ENCODE measurements around the gene NSD1.

NSD1 gene

GRCh38 chr5:177264178-177264577, 130.6 kb downstream of the NSD1 start:
- TF ChIP-seq POLR2AphosphoS5 (IDR thresholded peaks at IDR 0.05; ENCODE audit: low read depth) (no peak), CTCF (IDR thresholded peaks at IDR 0.05; ENCODE audit: insufficient read depth, low read length) (no peak), REST (IDR thresholded peaks at IDR 0.05; ENCODE audit: insufficient replicate concordance, low read depth) (no peak), SPI1 (IDR thresholded peaks at IDR 0.05; ENCODE audit: borderline replicate concordance, low read depth) (no peak), GABPA (IDR thresholded peaks at IDR 0.05; ENCODE audit: low read depth) (no peak)

GRCh38 chr5:177265395-177265794, 131.8 kb downstream of the NSD1 start:
- H3K4me3 ChIP-seq (replicated peaks; ENCODE audit: insufficient read depth, low read length), result no peak overlapping the region
- H3K27me3 ChIP-seq (ENCODE audit: insufficient read depth, poor library complexity, severe bottlenecking), result no peaks in the 10 kb centered on the region
- DNase-seq (ENCODE audit: low read depth in 1 of 2, low spot score in 1 of 2), result no peak
- no peak overlapping the region for H3K27ac ChIP-seq (replicated peaks)
- no peak for TF ChIP-seq POLR2AphosphoS5 (IDR thresholded peaks at IDR 0.05; ENCODE audit: low read depth)
- no peak for TF ChIP-seq REST (IDR thresholded peaks at IDR 0.05; ENCODE audit: insufficient replicate concordance, low read depth)
- no peak for TF ChIP-seq CTCF (IDR thresholded peaks at IDR 0.05; ENCODE audit: insufficient read depth, low read length)
- no peak for TF ChIP-seq GABPA (IDR thresholded peaks at IDR 0.05; ENCODE audit: low read depth)
- no peak for TF ChIP-seq SPI1 (IDR thresholded peaks at IDR 0.05; ENCODE audit: borderline replicate concordance, low read depth)

More at GRCh38 chr5:177264178-177264577, 130.6 kb downstream of the NSD1 start:
- no peak overlapping the region for H3K27ac ChIP-seq (replicated peaks)
- H3K27me3 ChIP-seq (ENCODE audit: insufficient read depth, poor library complexity, severe bottlenecking), result no peaks in the 10 kb centered on the region
- DNase-seq (ENCODE audit: low read depth in 1 of 2, low spot score in 1 of 2), result no peak
- H3K4me3 ChIP-seq (replicated peaks; ENCODE audit: insufficient read depth, low read length), result no peak overlapping the region

- no peak for TF ChIP-seq GABPA (IDR thresholded peaks at IDR 0.05; ENCODE audit: low read depth)
- TF ChIP-seq CTCF (IDR thresholded peaks at IDR 0.05; ENCODE audit: insufficient read depth, low read length), result no peak
- no peak for TF ChIP-seq REST (IDR thresholded peaks at IDR 0.05; ENCODE audit: insufficient replicate concordance, low read depth)
- TF ChIP-seq POLR2AphosphoS5 (IDR thresholded peaks at IDR 0.05; ENCODE audit: low read depth), result no peak
Measured at GRCh38 chr5:177269232-177269895, 135.8 kb downstream of the NSD1 start.

More at GRCh38 chr5:177269232-177269895, 135.8 kb downstream of the NSD1 start:
- no peak overlapping the region for H3K4me3 ChIP-seq (replicated peaks; ENCODE audit: insufficient read depth, low read length)
- no peaks in the 10 kb centered on the region for H3K27me3 ChIP-seq (ENCODE audit: insufficient read depth, poor library complexity, severe bottlenecking)
- no peak for DNase-seq (ENCODE audit: low read depth in 1 of 2, low spot score in 1 of 2)
- H3K27ac ChIP-seq (replicated peaks), result no peak overlapping the region
